ENCODE measurements around the gene IRF9.
"Not testable (repeated sequence)": the region's sequence is repeated elsewhere in the genome, so short reads cannot be mapped to it uniquely, and the experiment has no call there.

Gene IRF9

GRCh38 chr14:24195186-24196070 lies 34.4 kb downstream of the IRF9 start, which contains the start of gene TM9SF1:
TSS of gene TM9SF1 (minus strand) at chr14:24195441. CDS start at chr14:24195019, 422 bp downstream.
- DNase-seq: peak; percentile 93

DNA sequence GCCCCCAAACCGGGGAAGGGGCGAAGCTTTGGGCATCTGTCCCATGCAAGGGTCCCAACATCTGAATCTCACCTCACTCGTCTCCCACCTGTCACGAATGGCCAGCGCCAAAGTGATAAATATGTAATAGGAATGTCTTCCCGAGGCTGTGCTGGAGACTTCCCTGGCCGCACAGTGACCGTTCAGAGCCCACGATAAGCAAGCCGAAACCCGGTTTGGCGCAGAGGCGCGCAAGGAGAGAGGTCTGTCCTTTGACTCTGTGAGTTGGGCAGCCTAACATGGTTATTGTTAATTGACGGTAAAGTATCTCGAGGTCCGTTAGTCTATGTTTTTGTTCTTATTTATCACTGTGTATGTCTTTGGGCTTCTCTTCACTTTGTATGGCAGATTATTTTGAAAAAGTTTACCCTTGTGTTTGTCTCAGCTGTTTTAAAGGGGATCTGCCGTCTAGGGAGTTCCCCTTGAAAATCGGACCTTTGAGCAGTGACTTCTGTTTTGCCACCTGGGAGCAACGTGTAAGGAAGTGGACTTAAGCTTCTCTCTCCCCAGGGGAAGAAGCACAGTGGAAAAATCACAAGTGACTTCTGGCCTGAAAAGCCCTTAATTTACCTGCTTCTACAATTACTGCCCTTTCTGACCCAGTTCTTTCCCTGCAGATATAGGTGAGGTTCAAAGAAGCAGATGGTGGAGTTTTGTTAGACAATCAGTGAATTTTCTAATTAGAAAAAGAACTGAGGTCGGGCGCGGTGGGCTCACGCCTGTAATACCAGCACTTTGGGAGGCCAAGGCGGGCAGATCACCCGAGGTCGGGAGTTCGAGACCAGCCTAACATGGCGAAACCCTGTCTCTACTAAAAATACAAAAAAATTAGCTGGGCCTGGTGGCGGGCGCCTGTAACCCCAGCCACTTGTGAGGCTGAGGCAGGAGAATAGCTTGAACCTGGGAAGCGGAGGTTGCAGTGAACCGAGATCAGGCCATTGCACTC lies 35.3 kb downstream of the IRF9 start:
- peak; percentile 63 for DNase-seq

- DNase-seq: peak; percentile 54
These were observed 36.0 kb downstream of the IRF9 start for GRCh38 chr14:24197056-24197450.

GRCh38 chr14:24198814-24199524 lies 37.9 kb downstream of the IRF9 start:
- no peak for DNase-seq

DNA sequence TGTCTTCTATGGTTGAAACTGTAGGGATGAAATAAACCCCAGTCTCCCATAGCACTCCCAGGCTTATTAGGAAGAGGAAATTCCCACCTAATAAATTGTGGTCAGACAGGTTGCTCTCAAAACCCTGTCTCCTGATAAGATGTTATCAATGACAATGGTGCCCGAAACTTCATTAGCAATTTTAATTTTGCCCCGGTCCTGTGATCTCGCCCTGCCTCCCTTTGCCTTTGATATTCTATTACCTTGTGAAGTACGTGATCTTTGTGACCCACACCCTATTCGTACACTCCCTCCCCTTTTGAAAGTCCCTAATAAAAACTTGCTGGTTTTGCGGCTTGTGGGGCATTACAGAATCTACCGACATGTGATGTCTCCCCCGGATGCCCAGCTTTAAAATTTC lies 41.5 kb downstream of the IRF9 start:
- DNase-seq: not testable (repeated sequence)

- DNase-seq: not testable (repeated sequence)
These were observed 42.3 kb downstream of the IRF9 start for GRCh38 chr14:24203249-24203886.

- DNase-seq: no peak
These were observed 43.4 kb downstream of the IRF9 start for GRCh38 chr14:24204163-24205146.

- no peak for DNase-seq
These were observed 45.4 kb downstream of the IRF9 start for GRCh38 chr14:24206260-24207103.

- no peak for DNase-seq
These were observed 46.1 kb downstream of the IRF9 start for GRCh38 chr14:24207104-24207551.

GRCh38 chr14:24207625-24208024 lies 46.6 kb downstream of the IRF9 start:
- DNase-seq: no peak

DNA sequence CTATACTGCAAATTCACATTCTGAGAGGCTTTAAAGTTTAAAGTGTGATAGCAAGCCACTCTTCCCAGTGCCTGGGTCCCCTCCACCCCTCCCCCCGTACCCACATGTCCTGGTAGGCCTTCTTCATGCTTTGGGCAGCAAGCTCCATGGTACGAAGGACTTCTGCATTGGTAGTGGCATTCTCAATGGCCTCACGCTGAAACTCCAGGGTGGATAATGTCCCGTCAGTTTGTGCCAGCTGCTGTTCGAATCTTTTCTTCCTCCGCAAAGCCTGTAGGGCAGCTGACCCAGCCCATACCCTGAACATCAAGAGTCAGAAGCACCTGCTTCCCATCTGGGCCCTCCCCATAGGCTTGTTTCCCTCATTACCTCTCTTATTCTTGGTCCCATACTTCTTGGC lies 50.2 kb downstream of the IRF9 start:
- DNase-seq: no peak

GRCh38 chr14:24212924-24213865 lies 52.1 kb downstream of the IRF9 start, which contains the start of gene CHMP4A:
TSS of gene CHMP4A (minus strand) at chr14:24213488. CDS start at chr14:24213439, 49 bp downstream.
- peak; percentile 100 for DNase-seq

- peak; percentile 27 for DNase-seq
These were observed 53.0 kb downstream of the IRF9 start for GRCh38 chr14:24213866-24214662.

DNA sequence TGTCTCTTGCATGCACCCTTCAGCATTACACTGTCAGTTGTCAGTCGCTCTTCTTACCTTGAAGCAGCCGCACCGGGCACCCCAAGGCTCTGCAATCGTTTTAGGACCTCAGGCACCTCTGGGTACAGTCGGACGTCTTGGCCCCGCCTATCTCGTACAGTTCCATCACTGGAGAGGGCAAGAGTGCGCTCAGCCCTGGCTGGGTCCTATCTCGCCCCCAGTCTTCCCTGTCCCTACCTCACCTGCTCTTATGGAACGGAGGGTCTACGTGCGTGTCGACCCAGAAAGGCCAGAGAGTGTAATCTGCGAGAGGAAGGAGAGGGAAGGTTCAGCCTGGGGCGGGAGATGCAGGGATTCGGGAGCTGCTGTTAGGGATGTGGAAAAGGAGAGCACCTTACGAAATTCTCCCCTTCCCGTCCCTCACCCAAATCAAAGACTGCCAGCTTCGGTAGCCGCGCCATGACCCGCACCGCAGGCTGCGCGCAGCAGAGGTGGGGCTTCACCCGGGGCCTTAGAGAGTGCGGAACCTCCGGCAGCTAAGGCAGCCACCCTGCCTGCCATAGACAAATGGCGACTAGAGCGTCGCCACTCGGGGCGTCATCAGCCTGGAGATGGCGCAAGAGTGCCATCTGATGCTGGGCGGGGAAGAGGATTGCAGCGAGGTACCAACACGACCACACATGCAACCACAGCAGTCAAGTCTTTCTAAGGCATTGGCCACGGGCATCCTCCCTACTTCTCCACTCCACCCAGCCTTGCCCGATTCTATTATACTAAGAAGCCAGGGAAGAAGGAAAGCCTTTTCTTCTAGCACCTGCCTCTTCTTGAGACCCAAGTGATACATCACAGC lies 54.7 kb downstream of the IRF9 start, which contains the start of gene MDP1:
Gene MDP1 (minus strand): TSS at position 572 of the 850 bp plus-strand sequence. CDS start 111 bp downstream, at position 461.
- DNase-seq: peak; percentile 96
